Measurements from ENCODE around the gene C22orf42.
"Not testable (repeated sequence)": the region's sequence is repeated elsewhere in the genome, so short reads cannot be mapped to it uniquely, and the experiment has no call there.

- TF ChIP-seq CTCF (conservative IDR thresholded peaks at IDR 0.05 in 1 of 2, IDR thresholded peaks at IDR 0.05 in 1 of 2; ENCODE audit: low read depth in 1 of 2, low read length in 2 of 2); EZH2 (IDR thresholded peaks at IDR 0.05; ENCODE audit: low read length, missing control alignments): not testable (repeated sequence)
These were observed 7.5 kb downstream of the C22orf42 start for GRCh38 chr22:32151641-32152040.

Measured in fibroblast of lung (primary cell).